CD4-positive, alpha-beta T cell (primary cell): ENCODE data around the gene ZC3H18. TPM values are rescaled to one million over a fixed set of nuclear protein-coding genes. Genes with fewer than 3 reads are reported as not detected.

ENCODE experiments used
- ATAC-seq: fragments of 200-7000 bp; cut with Tn5 transposase; one replicate; pipeline ENCODE4 v1.10.0; 2022; ENCODE audit warnings: mild to moderate bottlenecking; ENCODE audit not compliant: poor library complexity
- CTCF ChIA-PET: fragments of 350-600 bp; sonication (Branson Sonifier 250); formaldehyde crosslinking; loops from one replicate; lab custom pipeline; 2021; ENCODE audit warnings: antibody characterized with exemption, inconsistent platforms; lab: Charles Lee
- POLR2A ChIA-PET: fragments of 350-600 bp; sonication (Branson Sonifier 250); formaldehyde crosslinking; loops from one replicate; lab custom pipeline; 2021; ENCODE audit warnings: antibody characterized with exemption, inconsistent platforms; lab: Charles Lee
- DNase-seq, 14 experiments: peaks; one replicate each; pipeline ENCODE4 v3.0.0-alpha.2; 2013 to 2020; ENCODE audit warnings: mixed read lengths in 2 of 14
- H3K27ac ChIP-seq, 2 donors: one replicate each; pipeline versions ENCODE4 v1.5.1 to v1.7.0; 2013; ENCODE audit warnings: low read length in 2 of 2, low read depth in 1 of 2, mild to moderate bottlenecking in 1 of 2
- H3K27me3 ChIP-seq, 2 experiments: 1 replicate in 1 of 2; 2 replicates in 1 of 2; pipeline versions ENCODE4 v1.6.1 to v1.7.0; 2013; ENCODE audit warnings: low read length in 2 of 2, control low read depth in 1 of 2, mild to moderate bottlenecking in 1 of 2, moderate library complexity in 1 of 2; ENCODE audit not compliant: insufficient read depth in 2 of 2, control insufficient read depth in 1 of 2
- H3K36me3 ChIP-seq: one replicate; pipeline ENCODE4 v1.6.1; 2013; ENCODE audit warnings: low read length, control low read depth; ENCODE audit not compliant: insufficient read depth
- H3K4me1 ChIP-seq: one replicate; pipeline ENCODE4 v1.6.1; 2013; ENCODE audit warnings: low read length, control low read depth; ENCODE audit not compliant: insufficient read depth
- H3K4me3 ChIP-seq: one replicate; pipeline ENCODE4 v1.5.1; 2013; ENCODE audit warnings: mild to moderate bottlenecking, low read length, moderate library complexity
- H3K9me3 ChIP-seq, 2 experiments: 1 replicate in 1 of 2; 2 replicates in 1 of 2; pipeline versions ENCODE4 v1.6.1 to v1.7.0; 2013; ENCODE audit warnings: low read length in 2 of 2, mild to moderate bottlenecking in 2 of 2, control low read depth in 1 of 2, moderate library complexity in 1 of 2; ENCODE audit not compliant: control insufficient read depth in 1 of 2, insufficient read depth in 1 of 2
- H3K27ac Mint-ChIP-seq: one replicate; pipeline ENCODE4 v1.8.0; 2020; ENCODE audit warnings: mixed read lengths
- H3K27me3 Mint-ChIP-seq: one replicate; pipeline ENCODE4 v1.8.0; 2021; ENCODE audit warnings: mixed read lengths
- H3K36me3 Mint-ChIP-seq: one replicate; pipeline ENCODE4 v1.8.0; 2021; ENCODE audit warnings: low read depth, mixed read lengths
- H3K4me1 Mint-ChIP-seq: one replicate; pipeline ENCODE4 v1.8.0; 2021; ENCODE audit warnings: low read depth, mixed read lengths
- H3K4me3 Mint-ChIP-seq: one replicate; pipeline ENCODE4 v1.8.0; 2020; ENCODE audit warnings: mild to moderate bottlenecking, mixed read lengths
- H3K9me3 Mint-ChIP-seq: one replicate; pipeline ENCODE4 v1.8.0; 2020; ENCODE audit warnings: mixed read lengths
- intact Hi-C, 2 experiments: fragments of 100-400 bp; cut with DNase I in 1 of 2; cut with micrococcal nuclease in 1 of 2; formaldehyde crosslinking; loops; one replicate each; pipeline versions ENCODE4 v1.15.1 to v1.9.0; 2023 to 2025; cut with DNase I, micrococcal nuclease
- total RNA-seq, 174 experiments: library from RNA in 2 of 174; stranded (reverse) in 2 of 174; gene quantifications; one replicate each; pipeline ENCODE4 v1.2.3 and lab custom pipeline; 2021 to 2026
- TF ChIP-seq, protein P1 (sequence below): fragments of 200-600 bp; IDR thresholded peaks from one replicate; pipeline ENCODE4 v1.8.0; 2022; ENCODE audit warnings: antibody characterized with exemption, mild to moderate bottlenecking

ZC3H18 gene
- total RNA-seq, 2 experiments from 2014 or later: 92.6 to 93.7 TPM

DNA sequence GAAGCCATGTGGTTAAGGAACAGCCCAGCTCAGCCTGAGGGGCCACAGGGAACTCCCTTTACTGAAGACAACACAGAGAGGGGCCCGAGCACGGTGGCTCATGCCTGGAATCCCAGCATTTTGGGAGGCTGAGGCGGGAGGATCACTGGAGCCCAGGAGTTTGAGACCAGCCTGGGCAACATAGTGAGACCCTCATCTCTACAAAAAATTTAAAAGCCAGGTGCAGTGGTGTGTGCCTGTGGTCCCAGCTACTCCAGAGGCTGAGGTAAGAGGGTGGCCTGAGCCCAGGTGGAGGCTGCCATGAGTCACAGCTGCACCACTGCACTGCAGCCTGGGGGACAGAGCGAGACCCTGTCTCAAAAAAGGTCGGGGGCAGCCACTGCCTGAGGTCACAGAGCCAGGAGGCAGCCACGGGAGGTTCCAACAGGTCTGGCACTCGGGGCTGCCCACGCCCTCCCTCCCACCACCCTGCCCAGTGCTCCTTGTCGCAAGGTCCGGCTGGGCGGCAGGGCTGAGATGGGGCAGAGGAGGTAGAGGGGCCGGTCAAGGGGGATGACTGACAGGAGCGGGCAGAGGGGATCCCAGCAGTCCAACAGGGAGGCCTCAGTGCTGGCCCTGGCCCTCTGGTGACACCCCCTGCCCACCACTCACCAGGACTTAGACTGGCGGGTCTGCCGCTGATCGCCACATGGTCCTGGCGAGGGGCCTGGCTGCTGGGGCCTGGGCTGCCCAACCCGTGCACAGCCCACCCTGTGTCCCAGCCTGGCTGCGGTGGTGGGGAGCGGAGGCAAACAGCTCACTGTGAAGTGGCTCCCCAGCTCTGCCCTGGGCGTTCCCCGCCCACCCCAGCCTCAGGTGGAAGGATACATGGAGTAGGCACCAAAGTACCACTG, 77.2 kb downstream of the ZC3H18 start:
- Histone ChIP-seq H3K27ac (no peak overlapping the region), H3K9me3 (no peaks in the 10 kb centered on the region), H3K36me3 (peaks cover 34% of the 10 kb centered on the region), H3K4me1 (peaks cover 52% of the 10 kb centered on the region), H3K4me3 (no peak overlapping the region), H3K27me3 (no peaks in the 10 kb centered on the region)
- H3K4me1 Mint-ChIP-seq: peaks cover 19% of the 10 kb centered on the region
- no peaks in the 10 kb centered on the region for H3K9me3 Mint-ChIP-seq
- DNase-seq (no peak), ATAC-seq (no peak)
- peaks cover 31% of the 10 kb centered on the region for H3K36me3 Mint-ChIP-seq
- peak overlapping the region; percentile 25 for H3K4me3 Mint-ChIP-seq
- TF ChIP-seq, protein P1, sequence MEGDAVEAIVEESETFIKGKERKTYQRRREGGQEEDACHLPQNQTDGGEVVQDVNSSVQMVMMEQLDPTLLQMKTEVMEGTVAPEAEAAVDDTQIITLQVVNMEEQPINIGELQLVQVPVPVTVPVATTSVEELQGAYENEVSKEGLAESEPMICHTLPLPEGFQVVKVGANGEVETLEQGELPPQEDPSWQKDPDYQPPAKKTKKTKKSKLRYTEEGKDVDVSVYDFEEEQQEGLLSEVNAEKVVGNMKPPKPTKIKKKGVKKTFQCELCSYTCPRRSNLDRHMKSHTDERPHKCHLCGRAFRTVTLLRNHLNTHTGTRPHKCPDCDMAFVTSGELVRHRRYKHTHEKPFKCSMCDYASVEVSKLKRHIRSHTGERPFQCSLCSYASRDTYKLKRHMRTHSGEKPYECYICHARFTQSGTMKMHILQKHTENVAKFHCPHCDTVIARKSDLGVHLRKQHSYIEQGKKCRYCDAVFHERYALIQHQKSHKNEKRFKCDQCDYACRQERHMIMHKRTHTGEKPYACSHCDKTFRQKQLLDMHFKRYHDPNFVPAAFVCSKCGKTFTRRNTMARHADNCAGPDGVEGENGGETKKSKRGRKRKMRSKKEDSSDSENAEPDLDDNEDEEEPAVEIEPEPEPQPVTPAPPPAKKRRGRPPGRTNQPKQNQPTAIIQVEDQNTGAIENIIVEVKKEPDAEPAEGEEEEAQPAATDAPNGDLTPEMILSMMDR: no peak
- ChIA-PET POLR2A (no interaction called here), CTCF (no interaction called here)
- no peak overlapping the region for H3K27ac Mint-ChIP-seq
- intact Hi-C loops: no loop called here
- no peaks in the 10 kb centered on the region for H3K27me3 Mint-ChIP-seq

DNA sequence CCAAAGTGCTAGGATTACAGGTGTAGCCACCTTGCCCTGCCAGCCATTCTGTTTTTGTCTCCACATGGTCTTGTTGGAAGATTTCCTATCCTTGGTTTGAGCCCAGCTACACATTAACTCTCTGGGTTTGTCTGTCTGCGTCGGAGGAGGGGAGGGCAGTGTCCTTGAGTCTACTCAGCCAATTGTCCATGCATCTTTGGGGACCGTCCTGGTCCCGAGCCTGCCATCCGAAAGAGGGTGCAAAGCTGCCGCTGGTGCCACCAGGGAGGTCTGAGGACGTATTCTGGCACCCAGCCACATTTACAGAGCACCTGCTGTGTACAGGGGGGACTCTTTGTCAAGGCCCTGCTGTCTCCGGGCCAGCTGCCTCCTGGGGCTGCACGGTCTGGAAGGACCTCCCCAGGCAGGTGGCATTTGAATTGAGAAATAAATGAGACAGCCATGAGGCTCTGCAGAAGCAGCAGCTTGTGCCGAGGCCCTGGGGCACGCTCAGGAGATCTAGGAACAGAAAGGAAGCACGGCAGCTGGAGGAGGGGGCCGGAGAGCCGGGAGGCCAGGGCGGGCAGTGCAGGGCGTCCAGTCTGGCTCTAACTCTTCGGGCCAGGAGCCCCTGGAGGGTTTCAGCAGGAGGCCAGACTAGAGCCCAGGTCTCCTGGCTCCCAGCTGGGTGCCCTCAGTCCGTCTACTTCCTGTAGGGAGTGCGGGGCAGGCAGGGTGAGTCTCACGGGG, 79.2 kb downstream of the ZC3H18 start:
- ATAC-seq (no peak), DNase-seq (peak in 1 of 14 experiments; percentile 27)
- TF ChIP-seq, protein P1: no peak
- H3K27me3 Mint-ChIP-seq: no peaks in the 10 kb centered on the region
- Histone ChIP-seq H3K4me3 (peak overlapping the region; percentile 96), H3K36me3 (peaks cover 27% of the 10 kb centered on the region), H3K4me1 (peaks cover 56% of the 10 kb centered on the region), H3K27me3 (no peaks in the 10 kb centered on the region), H3K9me3 (no peaks in the 10 kb centered on the region), H3K27ac (peak overlapping the region; percentile 81 to 94)
- H3K4me1 Mint-ChIP-seq: peaks cover 19% of the 10 kb centered on the region
- H3K36me3 Mint-ChIP-seq: peaks cover 25% of the 10 kb centered on the region
- H3K9me3 Mint-ChIP-seq: no peaks in the 10 kb centered on the region
- ChIA-PET CTCF (no interaction called here), POLR2A (interaction anchor here (0.9 to 1.1 kb wide), 3 partner anchors 12 to 56 kb away, joined by 3 read pairs; no protein-coding TSS in a partner anchor)
- H3K4me3 Mint-ChIP-seq: peak overlapping the region; percentile 93
- H3K27ac Mint-ChIP-seq: peak overlapping the region; percentile 95
- intact Hi-C loops: no loop called here

DNA sequence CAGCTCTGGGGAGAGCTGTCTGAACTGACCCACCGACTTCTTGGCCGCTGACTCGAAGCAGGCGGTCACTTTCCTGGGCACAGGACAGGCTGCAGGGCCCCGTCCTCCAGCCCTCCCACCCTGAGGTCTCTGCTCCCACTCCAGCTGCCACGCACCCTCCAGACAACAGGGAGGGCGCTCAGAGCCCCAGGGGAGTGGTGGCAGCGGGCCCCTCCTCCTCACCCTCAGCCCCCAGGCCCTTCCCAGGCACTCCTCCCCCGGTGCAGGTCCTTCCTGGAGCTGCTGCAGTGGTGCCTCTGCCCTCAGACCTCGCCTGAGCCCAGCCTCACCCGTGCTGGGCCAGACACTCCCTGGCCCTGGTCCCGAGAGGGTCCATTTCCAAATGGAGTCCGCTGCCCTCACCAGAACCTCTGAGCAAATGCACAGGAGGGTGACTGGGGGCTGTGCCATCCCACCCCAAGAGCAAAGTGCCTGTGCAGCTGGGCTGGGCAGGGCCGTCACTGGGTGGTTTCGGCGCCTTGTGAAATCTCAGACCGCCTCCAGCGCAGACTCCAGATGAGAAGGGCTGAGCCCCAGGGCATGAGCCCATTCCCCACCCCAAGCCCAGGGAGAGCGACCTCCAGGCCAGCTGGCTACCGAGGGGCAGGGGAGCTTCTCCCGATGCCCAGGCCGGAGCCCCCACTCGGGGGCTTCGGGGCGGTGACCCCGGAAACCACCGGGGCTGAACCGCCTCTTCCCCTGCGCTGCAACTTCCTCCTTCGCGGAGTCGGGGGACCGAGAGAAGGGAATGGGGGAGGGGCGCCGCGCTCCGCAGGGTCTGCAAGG, 79.9 kb downstream of the ZC3H18 start:
- H3K36me3 Mint-ChIP-seq: peaks cover 21% of the 10 kb centered on the region
- Histone ChIP-seq H3K9me3 (no peaks in the 10 kb centered on the region), H3K27me3 (no peaks in the 10 kb centered on the region), H3K27ac (peak overlapping the region; percentile 81 to 94), H3K36me3 (peaks cover 28% of the 10 kb centered on the region), H3K4me1 (peaks cover 56% of the 10 kb centered on the region), H3K4me3 (peak overlapping the region; percentile 96)
- peak overlapping the region; percentile 93 for H3K4me3 Mint-ChIP-seq
- H3K9me3 Mint-ChIP-seq: no peaks in the 10 kb centered on the region
- no peaks in the 10 kb centered on the region for H3K27me3 Mint-ChIP-seq
- TF ChIP-seq, protein P1: no peak
- intact Hi-C loops: loop anchor here (2.0 to 5.0 kb wide), 3 partner anchors 13 to 51 kb away; partner anchors contain the start of gene SNAI3 (in 2 of the 2)
- ChIA-PET CTCF (no interaction called here), POLR2A (interaction anchor here (0.9 to 1.8 kb wide), 6 partner anchors 8 to 80 kb away, joined by 3 to 5 read pairs (median 3); partner anchors contain the start of gene ZC3H18)
- peaks cover 16% of the 10 kb centered on the region for H3K4me1 Mint-ChIP-seq
- peak overlapping the region; percentile 95 for H3K27ac Mint-ChIP-seq
- peak in 8 of 14 experiments; percentile 14 to 63 (median 54) for DNase-seq
- peak; percentile 8 for ATAC-seq
